ENCODE data around the gene ANKH.
"Not testable (repeated sequence)": the region's sequence is repeated elsewhere in the genome, so short reads cannot be mapped to it uniquely, and the experiment has no call there.

ANKH gene

DNA sequence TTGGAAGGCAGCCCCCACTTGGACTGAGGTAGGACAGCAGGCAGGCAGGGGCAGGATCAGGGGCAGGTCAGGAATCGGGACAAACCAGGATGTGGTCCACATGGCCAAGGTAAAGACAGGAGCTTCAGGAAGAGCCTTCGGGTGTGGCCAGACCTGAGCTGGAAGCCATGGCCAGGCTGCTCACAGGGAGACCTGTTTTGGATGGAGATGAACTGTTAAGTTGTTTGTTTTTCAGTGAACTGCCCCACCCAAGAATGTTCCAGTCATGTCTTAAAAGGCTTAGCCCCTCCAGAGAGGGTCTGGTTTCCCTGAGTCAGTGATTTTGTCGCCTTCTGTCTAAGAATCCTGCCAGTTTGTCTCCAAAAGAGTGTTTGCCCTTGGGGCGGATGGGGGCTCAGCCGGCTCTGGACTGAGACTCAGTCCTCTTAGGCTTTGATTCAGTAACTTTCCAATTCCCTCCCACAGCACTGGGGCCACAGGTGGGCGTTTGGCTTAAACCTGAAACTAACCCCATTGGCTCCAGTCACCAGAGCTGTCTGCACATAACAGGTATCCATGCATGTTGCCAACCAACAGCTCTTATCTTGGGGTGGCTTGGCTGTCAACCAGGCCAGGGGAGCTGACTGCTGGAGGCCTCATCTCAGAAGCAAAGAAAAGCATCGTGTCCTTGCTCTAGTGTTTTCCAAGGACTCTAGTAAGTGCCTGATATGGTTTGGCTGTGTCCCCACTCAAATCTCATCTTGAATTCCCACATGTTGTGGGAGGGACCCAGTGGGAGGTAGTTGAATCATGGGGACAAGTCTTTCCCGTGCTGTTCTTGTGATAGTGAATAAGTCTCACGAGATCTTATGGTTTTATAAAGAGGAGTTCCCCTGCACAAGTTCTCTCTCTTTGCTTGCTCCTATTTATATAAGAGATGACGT lies 11.3 kb upstream of the ANKH start:
- no peak for DNase-seq

GRCh38 chr5:14881826-14882225 lies 10.2 kb upstream of the ANKH start:
- no peak for DNase-seq

- DNase-seq = no peak
Measured at GRCh38 chr5:14880688-14881087, 9.1 kb upstream of the ANKH start.

DNA sequence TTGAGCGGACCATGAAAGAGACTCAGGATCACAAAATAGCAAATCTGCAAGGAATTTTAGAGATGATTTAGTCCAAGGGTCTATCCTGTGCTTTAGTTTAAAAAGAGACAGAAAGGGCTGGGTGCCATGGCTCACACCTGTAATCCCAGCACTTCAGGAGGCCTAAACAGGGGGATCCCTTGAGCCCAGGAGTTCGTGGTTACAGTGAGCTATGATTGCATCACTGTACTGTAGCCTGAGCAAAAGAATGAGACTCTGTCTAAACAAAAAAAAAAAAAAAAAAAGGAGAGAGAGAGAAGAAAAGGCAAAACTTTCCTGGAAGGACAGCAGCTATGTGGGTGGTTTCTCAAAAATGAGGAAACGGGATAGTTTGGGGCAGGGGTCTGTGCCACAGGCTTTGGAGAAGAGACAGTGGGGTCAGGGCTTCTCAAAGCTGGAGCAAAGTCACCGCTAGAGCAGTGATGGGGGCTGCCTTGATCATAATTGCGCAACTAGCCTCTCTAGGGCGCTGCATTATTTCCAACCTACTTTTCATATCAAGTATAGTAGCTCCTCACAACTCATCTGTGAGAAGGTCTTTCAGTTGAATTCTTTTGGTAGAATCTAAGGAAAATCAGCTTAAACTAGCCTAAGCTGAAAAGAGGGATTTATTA lies 8.5 kb upstream of the ANKH start:
- DNase-seq = no peak

- no peak for DNase-seq
Measured at GRCh38 chr5:14879393-14879792, 7.8 kb upstream of the ANKH start.

DNA sequence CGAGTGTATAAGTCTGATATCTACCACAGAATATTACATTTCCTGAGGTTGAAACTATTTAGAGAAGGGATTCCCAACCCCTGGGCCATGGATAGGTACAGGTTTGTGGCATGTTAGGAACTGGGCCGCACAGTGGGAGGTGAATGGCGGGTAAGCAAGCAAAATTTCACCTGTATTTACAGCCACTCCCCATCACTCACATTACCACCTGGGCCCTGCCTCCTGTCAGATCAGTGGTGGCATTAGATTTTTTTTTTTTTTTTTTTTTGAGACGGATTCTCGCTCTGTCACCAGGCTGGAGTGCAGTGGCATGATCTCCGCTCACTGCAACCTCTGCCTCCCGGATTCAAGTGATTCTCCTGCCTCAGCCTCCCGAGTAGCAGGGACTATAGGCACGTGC lies 6.6 kb upstream of the ANKH start:
- DNase-seq = not testable (repeated sequence)

DNA sequence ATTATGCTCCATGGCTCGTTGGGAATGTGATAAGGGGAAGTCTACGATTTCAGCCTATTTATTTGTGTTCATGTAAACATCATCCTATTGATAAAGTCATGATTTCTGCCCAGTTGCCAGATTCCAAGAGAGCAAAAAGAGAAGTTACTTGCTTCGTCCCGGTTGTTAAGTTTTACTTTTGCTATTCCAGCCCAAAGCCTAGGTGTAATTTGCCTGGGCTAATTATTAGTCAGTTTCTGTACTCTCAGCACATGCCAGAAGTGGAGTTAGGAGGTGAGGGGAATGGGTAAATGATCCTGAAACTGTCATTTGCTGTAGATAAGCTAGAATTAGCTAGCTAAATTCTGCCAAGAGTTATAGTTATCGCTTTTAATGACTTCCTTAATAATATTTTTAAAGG lies 4.5 kb upstream of the ANKH start:
- DNase-seq = no peak

GRCh38 chr5:14873790-14874189 lies 2.2 kb upstream of the ANKH start:
- no peak for DNase-seq

DNA sequence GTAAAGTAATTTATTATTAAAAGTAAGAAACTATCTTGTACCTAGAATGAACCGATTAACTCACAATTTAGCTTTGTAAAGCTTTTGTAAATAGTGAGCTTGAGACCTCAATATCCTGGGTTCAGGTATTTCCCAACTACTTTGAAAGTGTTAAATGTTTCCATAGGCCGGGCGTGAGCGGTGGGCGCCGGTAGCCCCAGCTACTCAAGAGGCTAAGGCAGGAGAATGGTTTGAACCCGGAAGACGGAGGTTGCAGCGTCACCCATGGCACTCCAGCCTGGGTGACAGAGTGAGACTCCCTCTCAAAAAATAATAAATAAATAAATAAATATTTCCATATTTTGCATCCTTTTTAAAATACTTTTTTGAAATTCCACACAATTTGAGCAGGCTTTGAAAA lies 1.5 kb upstream of the ANKH start:
- DNase-seq = no peak

DNA sequence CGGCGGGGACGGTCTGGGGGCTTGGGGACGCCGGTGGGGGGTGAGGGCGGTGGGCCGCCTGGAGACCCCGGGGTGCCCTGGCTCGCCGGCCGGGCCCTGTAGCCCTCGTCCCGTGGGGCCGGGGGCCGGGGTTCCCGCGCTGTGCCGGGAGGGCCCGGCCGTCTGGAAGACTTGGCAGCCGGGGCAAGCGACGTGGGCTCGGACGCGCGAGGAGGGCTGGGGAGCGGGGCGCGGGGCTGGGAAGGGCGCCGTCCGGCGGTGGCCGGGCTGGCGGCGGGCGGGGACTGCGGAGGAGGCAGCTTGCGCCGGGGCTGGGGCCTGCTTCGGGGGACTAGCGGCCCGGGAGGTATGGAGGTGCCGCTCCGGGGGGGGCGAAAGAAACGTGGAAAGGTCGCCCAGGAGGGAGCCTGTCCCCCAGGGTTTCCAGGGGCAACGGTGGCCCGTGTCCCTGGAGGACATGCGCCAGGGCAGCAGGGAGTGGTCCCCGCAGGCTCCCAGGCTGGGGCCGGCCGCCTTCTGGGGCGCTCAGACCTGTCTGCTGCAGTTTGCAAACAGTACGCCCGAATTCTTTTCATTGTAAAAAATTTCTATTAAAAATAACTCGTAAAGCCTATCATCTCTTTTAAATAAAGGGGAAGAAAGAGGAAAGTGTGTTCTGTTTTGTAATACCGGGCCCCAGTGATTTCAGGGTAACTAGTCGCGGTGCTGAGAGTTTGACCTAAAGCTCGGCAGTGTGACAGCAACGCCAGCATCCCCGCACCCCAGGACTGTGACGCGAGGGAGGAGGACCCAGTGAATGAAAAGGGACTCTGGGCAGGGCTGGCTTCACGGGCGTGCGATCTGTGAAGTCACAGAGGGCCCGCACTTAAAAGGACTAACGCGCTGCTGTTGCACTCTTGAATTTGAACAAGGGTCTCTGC lies 752 bp upstream of the ANKH start:
- peak; percentile 67 for DNase-seq

DNA sequence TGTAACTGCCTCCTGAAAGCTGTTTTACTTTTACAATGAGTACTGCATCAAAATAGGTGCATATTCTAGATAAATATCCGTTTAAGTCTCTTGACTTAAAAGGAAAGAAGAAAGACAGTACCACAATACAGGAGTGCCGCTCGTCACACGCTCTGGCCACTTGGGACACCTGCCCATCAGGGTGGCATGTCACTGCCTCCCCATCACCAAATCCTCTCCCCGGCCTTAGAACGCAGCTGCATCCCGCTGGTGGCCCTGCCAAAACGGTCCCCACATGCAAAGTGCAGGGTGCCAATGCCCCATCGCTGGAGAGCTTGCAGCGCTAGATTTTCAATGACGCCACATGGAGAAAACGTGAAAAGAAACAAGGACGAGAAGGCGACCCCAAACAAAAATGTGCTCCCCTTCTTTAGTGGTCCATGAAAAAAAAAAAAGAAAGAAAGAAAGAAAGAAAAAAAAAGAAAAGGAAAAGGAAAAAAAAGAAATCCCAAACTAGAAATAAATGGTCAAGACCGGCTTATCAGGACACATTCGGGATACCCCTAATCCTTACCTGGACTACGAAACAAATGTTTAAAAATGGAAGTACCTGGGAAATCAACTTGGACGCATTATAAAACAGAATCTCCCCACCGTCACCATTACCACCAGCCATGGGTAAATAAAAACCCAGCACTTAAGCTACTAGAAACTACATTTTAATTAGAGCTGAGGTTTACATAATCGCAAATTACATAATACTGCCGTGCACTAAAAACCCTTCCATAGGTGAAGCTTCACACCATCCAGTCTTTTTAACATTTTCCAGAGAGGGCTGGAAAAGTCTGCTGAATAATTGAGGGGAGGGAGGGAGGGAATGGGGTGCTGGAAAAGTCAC lies 1.0 kb downstream of the ANKH start:
- peak; percentile 81 for DNase-seq

DNA sequence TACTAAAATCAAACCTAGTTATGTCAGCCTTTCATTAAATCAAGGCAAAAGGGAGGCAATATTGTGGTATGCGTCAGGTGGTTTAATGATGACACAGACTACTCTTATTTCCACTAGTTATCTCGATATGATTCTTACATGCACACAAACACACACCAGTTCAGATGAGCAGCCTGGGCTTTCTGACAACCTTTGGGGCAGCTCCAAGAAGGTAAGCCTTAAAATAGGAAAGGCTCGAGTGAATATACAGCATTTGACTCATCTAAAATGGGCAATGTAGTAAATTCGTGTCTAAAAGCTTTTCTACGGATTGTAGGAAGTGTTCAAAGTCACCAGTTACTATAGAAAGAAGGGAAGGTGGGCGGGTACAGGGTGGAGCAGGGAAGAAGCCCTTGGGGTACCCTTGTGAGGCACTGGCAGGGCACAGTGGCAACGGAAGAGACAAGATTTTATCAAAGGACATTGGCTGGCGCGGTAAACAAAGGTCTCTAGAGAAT lies 1.9 kb downstream of the ANKH start:
- DNase-seq = no peak

DNA sequence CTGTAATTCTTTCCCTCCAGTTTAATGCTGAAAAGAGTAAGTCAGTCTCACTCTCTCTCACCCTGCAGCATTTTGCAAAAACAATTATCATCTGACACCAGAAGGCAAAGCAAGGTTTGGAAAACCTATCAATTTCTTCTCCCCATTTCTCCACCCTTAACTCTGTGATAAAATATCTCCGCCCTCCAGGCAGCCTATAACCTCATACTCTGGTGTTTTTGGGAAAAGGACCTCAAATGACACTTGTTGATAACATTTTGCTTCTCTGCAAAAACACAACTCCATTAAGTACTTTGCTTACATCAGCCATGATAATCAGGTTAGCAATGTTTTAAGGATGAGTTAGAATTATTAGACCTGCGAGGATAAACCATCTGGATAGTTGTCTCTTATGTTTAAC lies 2.3 kb downstream of the ANKH start:
- no peak for DNase-seq

DNA sequence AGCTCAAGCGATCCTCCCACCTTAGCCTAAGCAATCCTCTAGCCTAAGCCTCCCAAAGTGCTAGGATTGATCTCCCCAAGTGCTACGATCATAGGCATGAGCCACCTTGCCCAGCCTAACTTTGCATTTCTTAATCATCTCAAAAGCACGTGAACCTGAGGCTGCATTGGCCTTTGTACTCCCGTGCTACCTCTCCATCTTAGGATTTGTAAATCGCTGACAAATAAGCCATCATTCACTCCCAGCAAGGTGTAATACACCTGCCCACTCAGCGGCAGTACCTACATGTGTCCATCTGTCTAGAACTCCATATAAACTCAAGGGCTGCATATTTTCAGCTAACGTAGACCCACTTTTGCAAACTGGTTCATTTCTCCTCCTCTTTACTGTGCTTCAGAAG lies 2.8 kb downstream of the ANKH start:
- DNase-seq = no peak

GRCh38 chr5:14864181-14864812 lies 7.3 kb downstream of the ANKH start:
- no peak for DNase-seq

- no peak for DNase-seq
Measured at GRCh38 chr5:14863105-14863504, 8.5 kb downstream of the ANKH start.

- no peak for DNase-seq
Measured at GRCh38 chr5:14861123-14861765, 10.3 kb downstream of the ANKH start.

- no peak for DNase-seq
Measured at GRCh38 chr5:14859980-14860379, 11.6 kb downstream of the ANKH start.

- DNase-seq = no peak
Measured at GRCh38 chr5:14859150-14859549, 12.4 kb downstream of the ANKH start.

GRCh38 chr5:14855366-14855765 lies 16.2 kb downstream of the ANKH start:
- no peak for DNase-seq

- no peak for DNase-seq
Measured at GRCh38 chr5:14854799-14855198, 16.8 kb downstream of the ANKH start.
